ENCODE results near the gene NAA38. TPM values are rescaled to one million over a fixed set of nuclear protein-coding genes. Genes with fewer than 3 reads are reported as not detected.
"Not testable (repeated sequence)": the region's sequence is repeated elsewhere in the genome, so short reads cannot be mapped to it uniquely, and the experiment has no call there.

Gene NAA38
- total RNA-seq, 1 donor from 2014 or later = 8.6 TPM

GRCh38 chr17:7816926-7817642 lies 40.3 kb downstream of the NAA38 start:
- no peaks in the 10 kb centered on the region for H3K9me3 Mint-ChIP-seq
- H3K4me1 ChIP-seq = no peaks in the 10 kb centered on the region
- no peaks in the 10 kb centered on the region for H3K9me3 ChIP-seq (ENCODE audit: low read depth)
- H3K4me3 Mint-ChIP-seq = no peak overlapping the region
- H3K4me1 Mint-ChIP-seq = no peaks in the 10 kb centered on the region
- H3K27me3 ChIP-seq = no peaks in the 10 kb centered on the region
- no peaks in the 10 kb centered on the region for H3K36me3 Mint-ChIP-seq
- TF ChIP-seq EZH2phosphoT487 (IDR thresholded peaks at IDR 0.05) (no peak), CTCF (IDR thresholded peaks at IDR 0.05) (no peak), EZH2 (IDR thresholded peaks at IDR 0.05) (no peak)
- H4K20me1 ChIP-seq (ENCODE audit: low read depth) = no peaks in the 10 kb centered on the region
- no peak overlapping the region for H2AFZ ChIP-seq (replicated peaks)
- no peak overlapping the region for H3K27ac ChIP-seq
- no peak for DNase-seq (ENCODE audit: low spot score)
- H3K36me3 ChIP-seq = no peaks in the 10 kb centered on the region
- H3F3A ChIP-seq (ENCODE audit: low read depth) = no peaks in the 10 kb centered on the region
- no peaks in the 10 kb centered on the region for H3K79me2 ChIP-seq (ENCODE audit: low read depth)
- no peak overlapping the region for H3K4me2 ChIP-seq
- H3K27ac Mint-ChIP-seq = no peak overlapping the region
- H3K4me3 ChIP-seq = no peak overlapping the region
- no peak overlapping the region for H3K9ac ChIP-seq
- peaks cover 13% of the 10 kb centered on the region for H3K27me3 Mint-ChIP-seq (ENCODE audit: insufficient read depth, low read depth)

- no peak overlapping the region for H3K27ac ChIP-seq
- no peaks in the 10 kb centered on the region for H3F3A ChIP-seq (ENCODE audit: low read depth)
- Mint-ChIP-seq H3K4me1 (no peaks in the 10 kb centered on the region), H3K36me3 (no peaks in the 10 kb centered on the region), H3K27ac (no peak overlapping the region), H3K9me3 (peaks cover 2% of the 10 kb centered on the region), H3K27me3 (ENCODE audit: insufficient read depth, low read depth) (peaks cover 13% of the 10 kb centered on the region), H3K4me3 (no peak overlapping the region)
- no peak overlapping the region for H3K9ac ChIP-seq
- no peaks in the 10 kb centered on the region for H3K27me3 ChIP-seq
- DNase-seq (ENCODE audit: low spot score) = no peak
- H3K79me2 ChIP-seq (ENCODE audit: low read depth) = no peaks in the 10 kb centered on the region
- no peaks in the 10 kb centered on the region for H3K4me1 ChIP-seq
- no peaks in the 10 kb centered on the region for H3K36me3 ChIP-seq
- TF ChIP-seq CTCF (IDR thresholded peaks at IDR 0.05) (no peak), EZH2phosphoT487 (IDR thresholded peaks at IDR 0.05) (no peak), EZH2 (IDR thresholded peaks at IDR 0.05) (no peak)
- no peak overlapping the region for H3K4me3 ChIP-seq
- no peaks in the 10 kb centered on the region for H4K20me1 ChIP-seq (ENCODE audit: low read depth)
- H3K9me3 ChIP-seq (ENCODE audit: low read depth) = no peaks in the 10 kb centered on the region
- no peak overlapping the region for H2AFZ ChIP-seq (replicated peaks)
- no peak overlapping the region for H3K4me2 ChIP-seq
Measured at GRCh38 chr17:7814969-7815368, 42.4 kb downstream of the NAA38 start.

- Mint-ChIP-seq H3K4me3 (no peak overlapping the region), H3K27ac (no peak overlapping the region), H3K27me3 (ENCODE audit: insufficient read depth, low read depth) (peaks cover 5% of the 10 kb centered on the region), H3K4me1 (no peaks in the 10 kb centered on the region), H3K9me3 (peaks cover 2% of the 10 kb centered on the region), H3K36me3 (no peaks in the 10 kb centered on the region)
- no peak overlapping the region for H2AFZ ChIP-seq (replicated peaks)
- no peak overlapping the region for H3K9ac ChIP-seq
- no peaks in the 10 kb centered on the region for H3K79me2 ChIP-seq (ENCODE audit: low read depth)
- no peaks in the 10 kb centered on the region for H3K4me1 ChIP-seq
- H3K27me3 ChIP-seq = no peaks in the 10 kb centered on the region
- H4K20me1 ChIP-seq (ENCODE audit: low read depth) = no peaks in the 10 kb centered on the region
- no peaks in the 10 kb centered on the region for H3K36me3 ChIP-seq
- no peak overlapping the region for H3K4me3 ChIP-seq
- H3K27ac ChIP-seq = no peak overlapping the region
- TF ChIP-seq CTCF (IDR thresholded peaks at IDR 0.05) (no peak), EZH2 (IDR thresholded peaks at IDR 0.05) (no peak), EZH2phosphoT487 (IDR thresholded peaks at IDR 0.05) (no peak)
- no peak overlapping the region for H3K4me2 ChIP-seq
- no peak for DNase-seq (ENCODE audit: low spot score)
- no peaks in the 10 kb centered on the region for H3F3A ChIP-seq (ENCODE audit: low read depth)
- H3K9me3 ChIP-seq (ENCODE audit: low read depth) = no peaks in the 10 kb centered on the region
Measured at GRCh38 chr17:7811251-7811650, 46.1 kb downstream of the NAA38 start.

- not testable (repeated sequence) for H3K9me3 Mint-ChIP-seq; H3K4me3 Mint-ChIP-seq; H3K4me1 Mint-ChIP-seq; H3K27me3 Mint-ChIP-seq (ENCODE audit: insufficient read depth, low read depth); H3K36me3 ChIP-seq; H2AFZ ChIP-seq (replicated peaks); H3K36me3 Mint-ChIP-seq; H3K9me3 ChIP-seq (ENCODE audit: low read depth); H3K27ac ChIP-seq; H3K4me3 ChIP-seq; H3K79me2 ChIP-seq (ENCODE audit: low read depth); H3K4me1 ChIP-seq; DNase-seq (ENCODE audit: low spot score); H4K20me1 ChIP-seq (ENCODE audit: low read depth); H3K27ac Mint-ChIP-seq; H3K9ac ChIP-seq; H3F3A ChIP-seq (ENCODE audit: low read depth); H3K4me2 ChIP-seq; H3K27me3 ChIP-seq
Measured at GRCh38 chr17:7809791-7810343, 47.5 kb downstream of the NAA38 start.
